ENCODE data around the gene STUB1. TPM values are rescaled to one million over a fixed set of nuclear protein-coding genes. Genes with fewer than 3 reads are reported as not detected.

The STUB1 gene
- total RNA-seq, 2 donors from 2014 or later, result 63.3 to 205 TPM

DNA sequence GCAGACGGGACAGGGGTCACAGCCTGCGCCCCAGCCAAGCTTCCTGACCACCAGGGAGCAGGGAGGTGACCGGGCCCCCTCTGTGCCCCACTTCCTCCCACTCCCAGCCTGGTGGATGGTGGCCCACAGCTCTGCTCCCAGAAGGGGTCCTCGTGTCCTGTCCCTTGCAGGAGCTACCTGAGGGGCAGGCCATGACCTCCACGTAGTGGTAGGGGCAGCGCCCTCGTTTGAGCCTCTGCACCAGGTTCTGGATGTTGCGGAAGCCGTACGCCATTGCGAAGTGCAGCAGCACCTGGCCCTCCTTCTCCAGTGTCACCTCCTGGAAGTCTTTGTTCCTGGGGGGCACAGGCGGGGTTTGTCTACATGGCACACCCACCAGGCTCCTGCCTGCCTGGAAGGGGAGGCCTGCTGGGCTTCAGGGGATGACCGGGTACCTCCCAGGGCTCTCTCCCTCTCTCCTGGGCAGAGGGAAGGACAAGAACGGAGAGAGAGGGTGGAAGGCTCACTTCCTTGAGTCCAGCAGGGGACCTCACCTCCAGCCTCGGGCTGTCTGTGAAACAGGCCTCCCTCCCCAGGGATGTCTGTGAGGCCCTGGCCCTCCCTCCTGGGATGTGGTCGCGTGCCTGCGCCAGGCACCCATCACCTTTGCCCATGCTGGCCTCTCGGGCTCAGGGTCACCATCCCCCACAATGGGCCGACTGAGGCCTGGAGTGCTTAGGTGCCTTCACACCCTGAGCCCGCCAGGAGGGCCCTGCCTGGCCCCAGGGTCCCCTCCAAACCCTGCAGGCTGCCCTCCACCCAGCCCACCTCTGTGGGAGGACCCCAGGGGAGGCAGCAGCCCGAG lies 50.7 kb downstream of the STUB1 start:
- DNase-seq (no peak), ATAC-seq (no peak)
- H3K4me1 ChIP-seq, result peaks cover 31% of the 10 kb centered on the region
- intact Hi-C loops (cut with DNase I), result no loop called here
- TF ChIP-seq, protein P1, sequence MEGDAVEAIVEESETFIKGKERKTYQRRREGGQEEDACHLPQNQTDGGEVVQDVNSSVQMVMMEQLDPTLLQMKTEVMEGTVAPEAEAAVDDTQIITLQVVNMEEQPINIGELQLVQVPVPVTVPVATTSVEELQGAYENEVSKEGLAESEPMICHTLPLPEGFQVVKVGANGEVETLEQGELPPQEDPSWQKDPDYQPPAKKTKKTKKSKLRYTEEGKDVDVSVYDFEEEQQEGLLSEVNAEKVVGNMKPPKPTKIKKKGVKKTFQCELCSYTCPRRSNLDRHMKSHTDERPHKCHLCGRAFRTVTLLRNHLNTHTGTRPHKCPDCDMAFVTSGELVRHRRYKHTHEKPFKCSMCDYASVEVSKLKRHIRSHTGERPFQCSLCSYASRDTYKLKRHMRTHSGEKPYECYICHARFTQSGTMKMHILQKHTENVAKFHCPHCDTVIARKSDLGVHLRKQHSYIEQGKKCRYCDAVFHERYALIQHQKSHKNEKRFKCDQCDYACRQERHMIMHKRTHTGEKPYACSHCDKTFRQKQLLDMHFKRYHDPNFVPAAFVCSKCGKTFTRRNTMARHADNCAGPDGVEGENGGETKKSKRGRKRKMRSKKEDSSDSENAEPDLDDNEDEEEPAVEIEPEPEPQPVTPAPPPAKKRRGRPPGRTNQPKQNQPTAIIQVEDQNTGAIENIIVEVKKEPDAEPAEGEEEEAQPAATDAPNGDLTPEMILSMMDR (IDR thresholded peaks at IDR 0.05), result no peak
- no peak for TF ChIP-seq POLR2A (IDR thresholded peaks at IDR 0.05)
- peaks cover 5 to 8% of the 10 kb centered on the region in 2 donors for H3K36me3 ChIP-seq (replicated peaks in 1 of 2; ENCODE audit: insufficient read depth in 1 of 2, low read depth in 2 of 2)
- H3K9me3 ChIP-seq, result no peaks in the 10 kb centered on the region
- WGBS, 2 donors, result 81 to 91% methylated on average over 9 to 21 of the region's 22 CpGs
- peaks cover 0 to 7% of the 10 kb centered on the region in 2 donors for H3K27me3 ChIP-seq
- no peak overlapping the region for H3K27ac ChIP-seq
- H3K4me3 ChIP-seq, result no peak overlapping the region

DNA sequence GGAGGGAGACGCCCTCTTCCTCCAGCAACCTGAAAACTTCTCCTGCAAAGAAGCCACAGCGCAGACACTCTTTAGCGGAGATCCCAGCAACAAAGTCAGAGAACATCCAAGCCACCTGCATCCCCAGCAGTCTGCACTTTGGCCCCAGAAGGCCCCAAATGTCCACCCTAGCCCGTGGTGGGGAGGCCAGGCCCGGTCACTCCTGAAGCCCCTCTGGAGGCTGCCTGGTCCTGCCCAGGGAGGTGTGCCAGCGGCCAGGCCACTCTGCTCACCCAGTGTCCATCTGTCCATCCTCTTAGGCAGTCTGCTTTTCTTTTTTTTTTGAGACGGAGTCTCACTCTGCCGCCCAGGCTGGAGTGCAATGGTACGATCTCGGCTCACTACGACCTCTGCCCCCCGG lies 52.1 kb downstream of the STUB1 start:
- Histone ChIP-seq H3K4me3 (no peak overlapping the region), H3K27ac (no peak overlapping the region), H3K36me3 (replicated peaks in 1 of 2; ENCODE audit: insufficient read depth in 1 of 2, low read depth in 2 of 2) (peaks cover 5 to 15% of the 10 kb centered on the region in 2 donors), H3K27me3 (peaks cover 0 to 4% of the 10 kb centered on the region in 2 donors), H3K9me3 (no peaks in the 10 kb centered on the region), H3K4me1 (peaks cover 19% of the 10 kb centered on the region)
- TF ChIP-seq, protein P1 (IDR thresholded peaks at IDR 0.05), result no peak
- TF ChIP-seq POLR2A (IDR thresholded peaks at IDR 0.05), result no peak
- 94 to 95% methylated on average over 9 to 12 of the region's 12 CpGs for WGBS, 2 donors
- DNase-seq, result no peak
- intact Hi-C loops (cut with DNase I), result no loop called here
- no peak for ATAC-seq

Other genes starting within 250 kb of the STUB1 start
- 100 to 1,000 TPM in 1 of 2 donors, 10 to 100 TPM in 1; 48.0 to 104 TPM for gene CAPN15, start 152.7 kb upstream of the STUB1 start, total RNA-seq
- not detected for gene PRR35, start 120.0 kb upstream of the STUB1 start, total RNA-seq
- gene NHLRC4, start 113.4 kb upstream of the STUB1 start, total RNA-seq, result under 1 TPM in 1 of 2 donors, not detected in 1; 0.52 TPM
- gene PIGQ, start 110.4 kb upstream of the STUB1 start, total RNA-seq, result 10 to 100 TPM; 76.5 to 83.1 TPM
- gene RAB40C, start 90.3 kb upstream of the STUB1 start, total RNA-seq, result 10 to 100 TPM; 37.2 to 41.0 TPM
- 1 to 10 TPM; 3.9 to 5.6 TPM for gene WFIKKN1, start 49.4 kb upstream of the STUB1 start, total RNA-seq
- gene METTL26, start 44.1 kb upstream of the STUB1 start, total RNA-seq, result 100 to 1,000 TPM in 1 of 2 donors, 10 to 100 TPM in 1; 76.8 to 115 TPM
- 10 to 100 TPM; 41.2 to 47.5 TPM for gene MCRIP2, start 38.6 kb upstream of the STUB1 start, total RNA-seq
- 100 to 1,000 TPM in 1 of 2 donors, 10 to 100 TPM in 1; 15.8 to 111 TPM for gene WDR90, start 31.0 kb upstream of the STUB1 start, total RNA-seq
- 10 to 100 TPM; 65.6 to 89.0 TPM for gene RHOT2, start 12.3 kb upstream of the STUB1 start, total RNA-seq
- gene RHBDL1, start 4.7 kb upstream of the STUB1 start, total RNA-seq, result 1 to 10 TPM; 1.8 to 4.3 TPM
- gene JMJD8, start 3.9 kb downstream of the STUB1 start, total RNA-seq, result 100 to 1,000 TPM in 1 of 2 donors, 10 to 100 TPM in 1; 49.5 to 128 TPM
- gene WDR24, start 10.0 kb downstream of the STUB1 start, total RNA-seq, result 10 to 100 TPM in 1 of 2 donors, 1 to 10 TPM in 1; 8.6 to 16.8 TPM
- 1 to 10 TPM; 1.0 to 2.3 TPM for gene FBXL16, start 25.4 kb downstream of the STUB1 start, total RNA-seq
- 10 to 100 TPM; 36.6 to 71.9 TPM for gene METRN, start 34.7 kb downstream of the STUB1 start, total RNA-seq
- 100 to 1,000 TPM in 1 of 2 donors, 10 to 100 TPM in 1; 71.6 to 189 TPM for gene ANTKMT, start 40.7 kb downstream of the STUB1 start, total RNA-seq
- gene CCDC78, start 46.0 kb downstream of the STUB1 start, total RNA-seq, result not detected
- gene HAGHL, start 46.7 kb downstream of the STUB1 start, total RNA-seq, result 1 to 10 TPM in 1 of 2 donors, not detected in 1; 2.6 TPM
- gene CIAO3, start 60.6 kb downstream of the STUB1 start, total RNA-seq, result 10 to 100 TPM; 25.4 to 26.4 TPM
- 1 to 10 TPM in 1 of 2 donors, not detected in 1; 2.1 TPM for gene MSLN, start 80.3 kb downstream of the STUB1 start, total RNA-seq
- gene RPUSD1, start 108.0 kb downstream of the STUB1 start, total RNA-seq, result 10 to 100 TPM; 19.7 to 31.3 TPM
- 10 to 100 TPM in 1 of 2 donors, 1 to 10 TPM in 1; 7.5 to 14.5 TPM for gene CHTF18, start 108.2 kb downstream of the STUB1 start, total RNA-seq
- not detected for gene GNG13, start 120.3 kb downstream of the STUB1 start, total RNA-seq